ENCODE data around the gene IMP4. TPM values are rescaled to one million over a fixed set of nuclear protein-coding genes. Genes with fewer than 3 reads are reported as not detected.

The IMP4 gene
- polyA plus RNA-seq, 3 donors: 57.6 to 81.2 (median 58.5) TPM

DNA sequence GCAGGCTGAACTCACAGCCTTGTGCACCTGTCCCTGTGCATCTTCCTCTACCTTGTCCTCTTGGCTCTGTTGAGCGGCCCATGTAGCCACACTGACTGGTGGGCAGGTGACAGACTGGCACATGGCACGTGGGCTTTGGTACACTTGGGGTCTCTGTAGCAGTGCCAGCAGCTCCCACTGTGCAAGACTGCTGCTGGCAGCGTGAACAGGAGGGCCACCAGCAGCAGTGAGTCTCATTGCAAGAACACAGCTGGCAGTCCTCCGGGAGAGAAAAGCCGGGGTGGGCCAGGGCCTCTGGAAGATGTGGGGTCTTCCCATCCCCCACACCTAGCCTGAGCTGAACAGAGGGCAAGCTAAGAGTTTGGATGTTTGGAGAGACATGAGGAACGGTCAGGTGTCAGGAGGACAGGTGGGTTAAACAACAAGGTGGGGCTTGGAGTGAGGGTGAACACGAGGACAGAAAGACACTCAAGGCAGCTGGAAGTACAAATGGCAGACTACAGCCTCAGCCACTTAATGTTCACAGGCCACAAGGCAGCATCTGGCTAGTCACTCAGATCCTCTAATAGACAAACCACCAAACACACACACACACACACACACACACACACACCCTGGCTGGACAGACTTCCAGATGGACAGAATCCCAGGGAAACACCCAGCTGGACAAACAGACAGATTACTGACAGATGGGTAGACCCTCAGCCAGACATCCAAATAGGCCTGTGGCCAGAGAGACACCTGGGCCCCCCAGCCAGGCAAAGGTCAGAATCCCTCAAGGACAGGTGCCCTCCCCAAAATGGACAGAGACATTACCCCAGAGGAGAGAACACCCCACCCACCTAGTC, 10.8 kb downstream of the IMP4 start:
- Mint-ChIP-seq H3K4me3 (no peak overlapping the region), H3K27me3 (ENCODE audit: low read depth in 3 of 3) (peaks cover 0 to 2% (median 2%) of the 10 kb centered on the region in 3 donors), H3K36me3 (peaks cover 10 to 12% of the 10 kb centered on the region in 2 donors), H3K4me1 (peaks cover 45% of the 10 kb centered on the region), H3K27ac (peak overlapping the region in 4 of 7 donors; percentile 27 to 66 (median 44)), H3K9me3 (peaks cover 0 to 2% (median 0%) of the 10 kb centered on the region in 7 donors)
- Histone ChIP-seq H3K36me3 (replicated peaks in 1 of 2; ENCODE audit: control insufficient read depth in 1 of 2, insufficient read depth in 2 of 2, low read length in 2 of 2) (peaks cover under 1 to 10% of the 10 kb centered on the region in 2 donors), H3K79me2 (ENCODE audit: insufficient read depth, low read length) (peaks cover 13% of the 10 kb centered on the region), H4K20me1 (ENCODE audit: insufficient read depth, low read length) (peaks cover 11% of the 10 kb centered on the region), H3K9ac (ENCODE audit: insufficient read depth, low read length, poor library complexity, severe bottlenecking) (no peak overlapping the region), H3K4me1 (ENCODE audit: control insufficient read depth in 1 of 2, insufficient read depth in 2 of 2, low read length in 2 of 2) (peaks cover 40 to 51% of the 10 kb centered on the region in 2 donors), H3K27ac (ENCODE audit: low read depth in 1 of 2, low read length in 2 of 2) (no peak overlapping the region), H2AFZ (ENCODE audit: insufficient read depth, low read depth, low read length, poor library complexity, severe bottlenecking) (no peak overlapping the region), H3K9me3 (replicated peaks in 1 of 2; ENCODE audit: control insufficient read depth in 1 of 2, insufficient read depth in 1 of 2, low read length in 2 of 2) (no peaks in the 10 kb centered on the region), H3K27me3 (ENCODE audit: control insufficient read depth in 2 of 2, insufficient read depth in 2 of 2, low read length in 2 of 2) (no peaks in the 10 kb centered on the region), H3K4me3 (replicated peaks in 1 of 3; ENCODE audit: low read depth in 2 of 3, low read length in 3 of 3) (no peak overlapping the region), H3K4me2 (replicated peaks; ENCODE audit: extremely low read depth, low read length, poor library complexity, severe bottlenecking) (no peak overlapping the region)
- TF ChIP-seq, protein P1, sequence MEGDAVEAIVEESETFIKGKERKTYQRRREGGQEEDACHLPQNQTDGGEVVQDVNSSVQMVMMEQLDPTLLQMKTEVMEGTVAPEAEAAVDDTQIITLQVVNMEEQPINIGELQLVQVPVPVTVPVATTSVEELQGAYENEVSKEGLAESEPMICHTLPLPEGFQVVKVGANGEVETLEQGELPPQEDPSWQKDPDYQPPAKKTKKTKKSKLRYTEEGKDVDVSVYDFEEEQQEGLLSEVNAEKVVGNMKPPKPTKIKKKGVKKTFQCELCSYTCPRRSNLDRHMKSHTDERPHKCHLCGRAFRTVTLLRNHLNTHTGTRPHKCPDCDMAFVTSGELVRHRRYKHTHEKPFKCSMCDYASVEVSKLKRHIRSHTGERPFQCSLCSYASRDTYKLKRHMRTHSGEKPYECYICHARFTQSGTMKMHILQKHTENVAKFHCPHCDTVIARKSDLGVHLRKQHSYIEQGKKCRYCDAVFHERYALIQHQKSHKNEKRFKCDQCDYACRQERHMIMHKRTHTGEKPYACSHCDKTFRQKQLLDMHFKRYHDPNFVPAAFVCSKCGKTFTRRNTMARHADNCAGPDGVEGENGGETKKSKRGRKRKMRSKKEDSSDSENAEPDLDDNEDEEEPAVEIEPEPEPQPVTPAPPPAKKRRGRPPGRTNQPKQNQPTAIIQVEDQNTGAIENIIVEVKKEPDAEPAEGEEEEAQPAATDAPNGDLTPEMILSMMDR (IDR thresholded peaks at IDR 0.05): no peak
- no peak for DNase-seq
- intact Hi-C loops (cut with micrococcal nuclease): no loop called here
- 93% methylated on average over 3 of the region's 7 CpGs for WGBS (ENCODE audit: insufficient coverage)

DNA sequence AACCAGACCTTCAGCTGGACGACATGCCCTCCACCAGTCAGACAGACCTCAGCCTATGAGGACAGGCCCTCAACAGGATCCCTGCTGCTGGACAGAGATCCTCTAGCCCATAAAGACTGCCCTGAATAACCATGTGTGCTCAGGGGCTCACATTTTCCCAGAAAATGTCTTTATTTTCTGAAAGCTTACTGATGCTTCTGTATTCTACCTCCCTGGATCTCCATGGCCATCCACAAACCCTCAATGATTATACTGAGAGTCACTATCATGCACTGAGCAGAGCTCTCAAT, 11.4 kb downstream of the IMP4 start:
- H3K27ac ChIP-seq (ENCODE audit: low read depth in 1 of 2, low read length in 2 of 2): no peak overlapping the region
- 86% methylated on average over 1 of the region's 1 CpG for WGBS (ENCODE audit: insufficient coverage)
- intact Hi-C loops (cut with micrococcal nuclease): no loop called here
- no peak overlapping the region for H3K4me3 ChIP-seq (replicated peaks in 1 of 3; ENCODE audit: low read depth in 2 of 3, low read length in 3 of 3)
- TF ChIP-seq, protein P1 (IDR thresholded peaks at IDR 0.05): no peak
- no peak for DNase-seq
- no peaks in the 10 kb centered on the region for H3K9me3 ChIP-seq (replicated peaks in 1 of 2; ENCODE audit: control insufficient read depth in 1 of 2, insufficient read depth in 1 of 2, low read length in 2 of 2)
- no peaks in the 10 kb centered on the region for H3K27me3 ChIP-seq (ENCODE audit: control insufficient read depth in 2 of 2, insufficient read depth in 2 of 2, low read length in 2 of 2)
- peaks cover 13% of the 10 kb centered on the region for H3K79me2 ChIP-seq (ENCODE audit: insufficient read depth, low read length)
- Mint-ChIP-seq H3K27me3 (ENCODE audit: low read depth in 3 of 3) (peaks cover 0 to 2% (median 2%) of the 10 kb centered on the region in 3 donors), H3K27ac (peak overlapping the region in 2 of 7 donors; percentile 2 to 27), H3K4me3 (no peak overlapping the region), H3K4me1 (peaks cover 45% of the 10 kb centered on the region), H3K9me3 (peaks cover 0 to 2% (median 0%) of the 10 kb centered on the region in 7 donors), H3K36me3 (peaks cover 12 to 14% of the 10 kb centered on the region in 2 donors)
- peaks cover 5 to 10% of the 10 kb centered on the region in 2 donors for H3K36me3 ChIP-seq (replicated peaks in 1 of 2; ENCODE audit: control insufficient read depth in 1 of 2, insufficient read depth in 2 of 2, low read length in 2 of 2)
- H3K4me1 ChIP-seq (ENCODE audit: control insufficient read depth in 1 of 2, insufficient read depth in 2 of 2, low read length in 2 of 2): peaks cover 40 to 51% of the 10 kb centered on the region in 2 donors
- H2AFZ ChIP-seq (ENCODE audit: insufficient read depth, low read depth, low read length, poor library complexity, severe bottlenecking): no peak overlapping the region
- H3K4me2 ChIP-seq (replicated peaks; ENCODE audit: extremely low read depth, low read length, poor library complexity, severe bottlenecking): no peak overlapping the region
- H4K20me1 ChIP-seq (ENCODE audit: insufficient read depth, low read length): peaks cover 16% of the 10 kb centered on the region
- H3K9ac ChIP-seq (ENCODE audit: insufficient read depth, low read length, poor library complexity, severe bottlenecking): no peak overlapping the region

All from CD14-positive monocyte (primary cell).